ENCODE measurements around the gene SNN.

- TF ChIP-seq CTCF (IDR thresholded peaks at IDR 0.05) (no peak), POLR2A (IDR thresholded peaks at IDR 0.05) (no peak), POLR2AphosphoS5 (IDR thresholded peaks at IDR 0.05) (no peak)
These were observed 29.1 kb downstream of the SNN start for GRCh38 chr16:11697319-11697718.

Measured in breast epithelium (tissue), 3 donors.